AG08396 (cell line): ENCODE data around the gene PITPNM2.

ENCODE experiments used
- DNase-seq: peaks from one replicate; pipeline ENCODE4 v3.0.0; 2012; ENCODE audit warnings: low spot score, mixed read lengths

PITPNM2 gene

DNA sequence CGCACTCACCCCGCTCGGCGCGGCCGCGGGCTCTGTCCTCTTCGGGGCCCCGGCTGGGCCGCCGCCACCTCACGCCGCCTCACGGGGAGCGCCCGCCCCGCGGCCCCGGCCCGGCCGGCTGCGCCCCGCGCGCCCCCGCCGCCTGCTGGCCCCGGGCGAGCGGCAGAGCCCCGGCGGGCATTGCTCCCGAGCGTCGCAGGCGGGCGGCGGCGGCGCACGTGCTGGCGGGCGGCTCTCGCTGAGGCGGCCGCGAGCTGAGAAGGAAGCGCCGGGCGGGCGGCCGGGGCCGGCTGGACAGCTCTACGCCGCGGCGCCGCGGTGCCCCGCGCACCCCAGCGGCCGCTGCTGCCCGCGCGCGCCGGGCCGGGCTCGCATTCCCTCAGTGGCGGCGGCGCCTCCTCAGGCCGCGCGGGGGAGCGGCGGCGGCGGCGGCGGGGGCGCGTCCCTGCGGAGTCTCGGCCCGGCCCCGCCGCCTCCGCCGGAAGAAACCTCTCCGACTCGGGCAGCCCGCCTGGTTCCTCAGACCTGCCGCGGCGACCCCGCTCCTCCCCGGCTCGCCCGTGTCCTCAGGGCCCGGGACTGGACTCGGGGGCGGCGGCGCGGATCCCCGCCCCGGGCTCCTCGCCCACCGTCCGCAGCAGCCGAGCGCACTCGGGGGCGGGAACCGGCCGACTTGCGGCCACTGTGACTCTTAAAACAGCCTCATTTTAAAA, at the start of gene PITPNM2:
Gene PITPNM2, minus strand, starts transcription at position 347 of the 713 bp plus-strand sequence. CDS start 116,500 bp downstream, outside the sequence.
- DNase-seq = peak; percentile 91

GRCh38 chr12:123200414-123200813, 49.5 kb upstream of the PITPNM2 start:
- DNase-seq = no peak

DNA sequence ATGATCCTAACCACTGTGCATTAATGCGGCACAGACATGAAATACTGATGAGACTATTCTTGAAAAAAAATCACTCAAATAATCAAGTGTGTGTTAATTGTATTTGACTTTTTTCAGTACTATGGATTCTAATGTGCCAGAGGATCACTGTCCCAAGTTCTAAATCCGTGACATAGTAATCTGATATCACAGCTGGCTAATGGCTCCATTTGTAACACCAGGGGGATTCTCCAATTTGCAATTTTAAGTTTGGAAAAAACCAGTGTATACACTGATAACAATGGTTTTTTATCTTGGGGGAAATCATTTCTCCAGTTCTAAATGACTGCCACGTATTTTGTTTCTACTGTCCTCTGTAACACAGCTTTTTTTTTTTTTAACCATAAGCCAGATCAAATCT, 49.0 kb upstream of the PITPNM2 start:
- DNase-seq = no peak

- no peak for DNase-seq
Measured at GRCh38 chr12:123187637-123188036, 36.7 kb upstream of the PITPNM2 start.

GRCh38 chr12:123180171-123180570, 29.3 kb upstream of the PITPNM2 start:
- DNase-seq = no peak

DNA sequence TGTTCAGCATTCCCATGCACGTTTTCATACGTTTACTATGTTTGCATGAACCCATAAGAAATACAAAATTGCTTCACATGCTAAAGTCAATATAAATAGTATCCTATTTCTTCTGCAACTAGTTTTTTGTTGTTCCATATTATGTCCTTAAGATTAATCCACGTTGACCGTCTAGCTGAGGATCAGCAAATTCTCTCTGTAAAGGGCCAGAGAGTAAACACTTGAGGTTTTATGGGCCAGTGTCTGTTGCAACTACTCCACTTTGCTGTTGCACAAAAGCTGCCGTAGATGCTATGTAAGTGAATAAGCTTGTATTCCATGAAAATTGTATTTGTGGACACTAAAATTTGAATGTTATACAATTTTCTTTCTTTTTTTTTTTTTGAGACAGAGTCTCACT, 21.1 kb upstream of the PITPNM2 start:
- DNase-seq = no peak

DNA sequence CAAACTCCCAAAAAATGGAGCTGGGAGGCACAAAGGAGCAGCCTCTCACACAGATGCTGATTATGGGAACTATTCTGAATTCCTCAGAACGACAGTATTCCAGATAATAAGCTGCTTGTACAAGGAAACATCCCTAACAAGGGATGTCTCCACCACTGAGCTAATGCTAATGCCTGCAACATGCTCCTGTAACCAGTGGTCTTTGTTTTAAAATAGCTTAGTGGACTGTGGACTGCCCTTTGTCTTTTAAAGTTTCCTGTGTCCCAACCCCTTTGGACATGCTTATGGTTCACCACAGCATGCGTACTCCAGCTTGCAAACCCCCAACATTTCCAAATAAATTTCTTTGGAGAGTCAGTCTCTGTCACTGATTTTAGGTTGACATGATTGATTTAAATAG, 16.4 kb upstream of the PITPNM2 start:
- DNase-seq = no peak

GRCh38 chr12:123165537-123165936, 14.6 kb upstream of the PITPNM2 start:
- no peak for DNase-seq

DNA sequence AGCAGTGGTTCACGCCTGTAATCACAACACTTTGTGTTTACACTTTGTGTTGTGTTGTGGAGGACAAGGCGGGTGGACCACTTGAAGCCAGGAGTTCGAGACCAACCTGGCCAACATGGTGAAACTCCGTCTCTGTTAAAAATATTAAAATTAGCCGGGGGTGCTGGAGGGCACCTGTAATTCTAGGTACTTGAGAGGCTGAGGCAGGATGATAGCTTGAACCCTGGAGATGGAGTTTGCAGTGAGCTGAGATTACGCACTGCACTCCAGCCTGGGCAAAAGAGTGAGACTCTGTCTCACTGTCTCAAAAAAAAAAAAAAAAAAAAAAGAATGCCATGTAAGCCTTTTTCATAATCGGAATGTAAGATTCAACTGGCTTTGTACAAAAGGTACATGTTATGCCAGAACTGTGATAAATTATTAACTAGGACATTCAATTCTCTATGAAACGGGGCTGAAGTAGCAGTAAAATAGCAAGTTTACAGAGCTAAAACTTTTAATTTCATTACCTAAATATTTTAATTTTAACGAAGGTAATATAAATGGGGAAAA, 13.9 kb upstream of the PITPNM2 start:
- DNase-seq = no peak

- DNase-seq = no peak
Measured at GRCh38 chr12:123164222-123164621, 13.3 kb upstream of the PITPNM2 start.

DNA sequence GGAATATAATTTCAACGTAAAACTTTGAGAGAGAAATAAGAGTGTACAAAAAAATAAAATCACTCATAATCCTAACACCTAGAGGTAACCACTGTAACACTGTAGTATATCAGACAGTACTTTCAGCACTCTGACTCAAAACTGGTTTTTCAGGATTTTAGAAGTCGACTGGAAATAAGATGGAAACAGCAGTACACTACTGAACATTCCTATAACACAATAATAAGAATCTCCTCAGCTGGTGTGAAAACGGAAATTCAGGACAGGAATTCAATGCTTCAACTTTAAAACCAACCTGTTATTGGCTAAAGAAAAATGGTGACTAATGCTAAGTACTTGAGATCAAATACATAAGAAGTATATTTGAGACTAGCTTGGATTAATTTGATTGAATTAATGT, 12.3 kb upstream of the PITPNM2 start:
- no peak for DNase-seq

DNA sequence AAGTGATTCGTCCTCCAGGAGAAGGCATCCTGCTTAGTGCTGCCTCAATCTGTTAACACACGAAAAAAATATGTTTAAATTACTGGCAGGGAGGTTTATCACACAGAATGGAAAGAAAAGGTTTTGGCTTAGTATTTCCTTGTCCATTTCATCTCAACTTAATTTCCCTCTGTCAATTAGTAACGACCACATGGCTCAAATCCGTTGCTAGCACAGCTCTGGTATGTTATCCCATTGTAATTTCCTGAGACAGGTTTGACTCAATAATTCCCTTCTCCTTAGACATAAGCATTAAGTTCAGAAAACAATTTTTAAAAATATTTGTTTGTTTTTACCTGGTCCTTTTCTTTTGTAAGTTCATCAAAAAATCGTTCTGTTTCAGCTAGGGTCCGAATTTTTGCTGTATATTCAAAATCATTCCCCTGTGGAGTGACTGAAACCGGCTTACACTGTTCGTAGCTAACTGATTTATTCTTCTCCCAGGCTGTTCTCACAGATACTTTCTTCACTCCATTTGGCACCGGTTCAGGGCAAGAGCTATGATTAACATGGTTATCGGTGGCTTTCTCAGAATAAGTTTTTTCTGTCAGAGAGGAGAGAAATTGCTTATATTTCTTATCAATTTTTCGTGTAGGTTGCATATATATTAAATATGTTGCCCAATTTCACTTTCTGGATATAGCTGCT, 10.1 kb upstream of the PITPNM2 start:
- DNase-seq = no peak

DNA sequence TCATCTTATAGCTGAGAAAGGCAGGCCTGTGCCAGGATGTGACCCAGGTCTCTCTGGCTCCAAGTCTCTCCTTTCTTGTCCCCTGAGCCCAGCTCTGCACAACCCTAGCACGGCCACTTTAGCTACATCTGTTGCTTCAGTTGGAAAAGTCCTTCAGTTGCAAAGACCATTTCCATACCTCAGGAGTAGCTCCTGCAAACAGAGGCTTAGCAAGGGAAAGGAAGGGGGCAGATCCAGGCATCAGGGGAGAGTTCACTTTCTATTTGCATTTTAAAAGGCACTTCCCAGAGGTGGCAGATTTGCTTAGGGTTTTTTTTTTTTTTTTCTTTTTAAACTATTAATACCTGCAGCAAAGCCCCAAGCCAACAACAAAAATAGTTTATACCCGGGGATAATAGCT, 3.0 kb upstream of the PITPNM2 start:
- no peak for DNase-seq

GRCh38 chr12:123152833-123153232, 1.9 kb upstream of the PITPNM2 start:
- DNase-seq = no peak

GRCh38 chr12:123151457-123152454, 866 bp upstream of the PITPNM2 start:
- DNase-seq = peak; percentile 52

DNA sequence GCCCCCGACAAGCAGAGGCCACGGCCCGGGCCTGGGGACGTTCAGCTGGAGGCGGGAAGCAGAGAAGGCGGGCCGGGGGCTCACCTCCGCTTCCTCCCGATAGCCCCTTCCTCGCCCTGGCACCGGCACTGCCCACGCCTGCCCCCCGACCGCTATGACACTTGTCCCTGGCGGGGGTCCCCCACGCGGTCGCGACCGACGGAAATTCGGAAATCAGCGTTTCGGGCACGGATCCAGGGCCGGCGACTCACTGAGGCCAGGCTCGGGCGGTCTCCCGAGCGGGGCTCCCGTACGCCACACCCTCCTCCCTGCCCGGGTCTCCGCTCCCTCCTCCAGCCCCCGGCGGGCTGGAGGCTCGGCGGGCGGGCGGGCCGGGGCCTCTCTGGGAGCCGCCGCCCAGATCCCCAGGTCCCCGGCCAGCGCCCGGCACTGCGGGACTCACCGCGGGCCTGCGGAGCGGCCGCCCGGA, 581 bp downstream of the PITPNM2 start:
- no peak for DNase-seq

DNA sequence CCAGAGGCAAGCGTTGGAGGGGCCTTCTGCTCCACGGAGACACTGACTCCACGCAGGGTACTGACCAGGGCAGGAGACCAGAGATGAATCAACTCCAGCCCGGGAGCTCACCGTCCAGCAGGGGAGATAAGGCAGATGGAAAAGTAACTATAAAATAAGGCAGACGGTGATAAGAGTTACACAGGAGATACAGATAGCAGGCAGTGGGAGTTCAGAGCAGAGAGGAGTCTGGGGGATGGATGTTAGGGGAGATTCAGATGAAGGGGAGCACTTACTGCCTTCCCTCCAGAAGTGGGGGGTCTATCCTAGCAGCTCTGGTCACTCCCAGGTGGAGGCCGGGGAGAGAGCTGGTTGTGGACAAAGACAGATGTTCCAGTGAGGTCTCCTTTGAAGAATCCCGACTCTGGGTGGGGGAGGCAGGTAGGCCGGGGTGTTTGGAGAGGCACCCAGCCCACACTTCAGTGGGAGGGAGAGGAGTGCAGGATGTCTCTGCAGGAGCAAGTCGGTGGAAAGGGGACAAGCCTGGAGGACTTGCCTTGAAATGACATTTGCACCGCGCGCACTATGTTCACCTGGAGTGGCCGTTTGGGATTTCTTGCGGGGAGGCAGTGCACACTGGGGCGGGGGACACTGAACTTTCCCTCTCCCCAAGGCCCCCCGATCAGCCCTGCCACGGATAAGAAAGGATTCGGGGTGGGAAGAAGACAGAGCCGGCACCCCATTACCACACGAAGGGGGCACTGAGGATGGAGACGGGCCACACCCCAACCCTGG, 1.2 kb downstream of the PITPNM2 start:
- DNase-seq = no peak

DNA sequence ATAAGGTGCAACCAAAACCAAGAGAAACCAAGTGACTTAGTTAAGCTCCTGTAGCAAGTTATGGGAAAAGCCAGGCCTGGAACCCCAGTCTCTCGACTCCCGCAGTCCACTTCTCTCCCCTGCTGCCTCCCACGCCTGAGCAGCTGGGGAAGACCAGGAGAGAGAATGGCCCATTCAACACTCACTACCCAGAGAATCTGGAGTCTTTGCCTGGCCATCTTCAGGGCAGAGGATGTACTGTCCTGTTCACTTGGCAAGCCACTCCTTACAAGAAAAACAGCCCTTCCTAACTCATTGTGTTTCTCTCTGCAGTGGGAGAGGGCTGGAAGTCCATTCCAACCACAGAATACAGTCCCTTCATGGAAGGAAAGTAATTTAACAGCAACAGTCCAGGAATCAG, 1.8 kb downstream of the PITPNM2 start:
- no peak for DNase-seq

GRCh38 chr12:123148655-123149054, 2.2 kb downstream of the PITPNM2 start:
- DNase-seq = no peak

DNA sequence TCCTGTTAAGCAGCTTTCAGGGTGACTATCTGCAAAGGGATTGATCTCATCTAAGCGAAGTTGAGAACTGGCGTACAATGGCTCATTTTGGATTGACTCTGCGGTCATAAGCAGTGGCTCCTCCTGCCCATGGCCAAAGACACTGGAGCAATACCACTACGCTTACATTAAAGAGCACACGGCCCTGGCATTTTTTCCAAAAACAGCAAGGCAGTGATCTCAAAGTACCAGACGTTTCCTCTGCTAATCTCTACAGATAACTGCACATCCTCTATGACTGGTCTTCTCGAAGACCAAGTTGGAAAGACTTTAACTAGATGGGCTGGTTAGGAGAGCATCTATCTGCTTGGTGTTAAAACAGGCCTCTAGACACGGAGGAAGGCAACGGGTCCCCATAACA, 2.7 kb downstream of the PITPNM2 start:
- no peak for DNase-seq

DNA sequence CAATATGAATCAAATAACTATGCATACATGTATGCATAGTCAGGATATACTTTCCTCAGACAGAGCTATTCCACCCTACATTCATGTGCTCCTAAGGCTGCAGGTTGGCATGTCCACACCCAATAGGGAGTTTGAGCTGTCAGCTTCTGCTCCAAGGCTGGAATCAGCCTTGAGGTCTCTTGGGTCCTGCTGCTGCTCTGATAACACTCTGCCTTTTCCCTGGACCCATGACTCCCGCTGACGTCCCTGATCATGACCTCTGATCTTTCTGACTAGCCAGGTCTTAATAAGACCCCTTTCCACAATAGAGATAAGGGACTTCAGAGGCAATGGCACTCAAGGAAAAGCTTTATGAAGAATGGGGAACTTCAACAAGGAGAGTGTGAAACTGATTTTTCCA, 5.7 kb downstream of the PITPNM2 start:
- DNase-seq = no peak
